Measurements from ENCODE around the gene CFL2. TPM values are rescaled to one million over a fixed set of nuclear protein-coding genes. Genes with fewer than 3 reads are reported as not detected.

Gene CFL2
- 36.5 TPM for polyA plus RNA-seq (2012; ENCODE audit: insufficient read length, low read depth)

GRCh38 chr14:34714320-34715126, at the start of gene CFL2:
Gene CFL2 (minus strand): TSS chr14:34714593. CDS start chr14:34714540, 53 bp downstream.
- TF ChIP-seq TAF1 (IDR thresholded peaks at IDR 0.05; ENCODE audit: borderline replicate concordance, insufficient read depth, low read length) (0 out of 2 replicates have a peak, but pooled peaks have one; percentile 47), POLR2AphosphoS5 (IDR thresholded peaks at IDR 0.05; ENCODE audit: low read depth, low read length) (peak; percentile 46; the same call in 1 of the 2 replicates), FOXP2 (optimal IDR thresholded peaks at IDR 0.05; ENCODE audit: borderline replicate concordance, extremely low read depth, extremely low read length, insufficient read depth) (no peak)

GRCh38 chr14:34755215-34755614, 40.8 kb upstream of the CFL2 start:
- TF ChIP-seq FOXP2 (optimal IDR thresholded peaks at IDR 0.05; ENCODE audit: borderline replicate concordance, extremely low read depth, extremely low read length, insufficient read depth) = no peak
- TF ChIP-seq POLR2AphosphoS5 (IDR thresholded peaks at IDR 0.05; ENCODE audit: low read depth, low read length) = no peak
- TF ChIP-seq TAF1 (IDR thresholded peaks at IDR 0.05; ENCODE audit: borderline replicate concordance, insufficient read depth, low read length) = no peak
- TF ChIP-seq SIN3A (IDR thresholded peaks at IDR 0.05; ENCODE audit: borderline replicate concordance, insufficient read depth, low read length) = no peak
- TF ChIP-seq REST (IDR thresholded peaks at IDR 0.05; ENCODE audit: insufficient read depth in 1 of 2, low read depth in 2 of 2, low read length in 2 of 2) = no peak

GRCh38 chr14:34754687-34755086, 40.3 kb upstream of the CFL2 start:
- no peak for TF ChIP-seq REST (IDR thresholded peaks at IDR 0.05; ENCODE audit: insufficient read depth in 1 of 2, low read depth in 2 of 2, low read length in 2 of 2)
- TF ChIP-seq POLR2AphosphoS5 (IDR thresholded peaks at IDR 0.05; ENCODE audit: low read depth, low read length) = no peak
- no peak for TF ChIP-seq SIN3A (IDR thresholded peaks at IDR 0.05; ENCODE audit: borderline replicate concordance, insufficient read depth, low read length)
- no peak for TF ChIP-seq FOXP2 (optimal IDR thresholded peaks at IDR 0.05; ENCODE audit: borderline replicate concordance, extremely low read depth, extremely low read length, insufficient read depth)
- TF ChIP-seq TAF1 (IDR thresholded peaks at IDR 0.05; ENCODE audit: borderline replicate concordance, insufficient read depth, low read length) = no peak

- TF ChIP-seq TAF1 (IDR thresholded peaks at IDR 0.05; ENCODE audit: borderline replicate concordance, insufficient read depth, low read length) = no peak
- no peak for TF ChIP-seq POLR2AphosphoS5 (IDR thresholded peaks at IDR 0.05; ENCODE audit: low read depth, low read length)
- TF ChIP-seq FOXP2 (optimal IDR thresholded peaks at IDR 0.05; ENCODE audit: borderline replicate concordance, extremely low read depth, extremely low read length, insufficient read depth) = no peak
- TF ChIP-seq REST (IDR thresholded peaks at IDR 0.05; ENCODE audit: insufficient read depth in 1 of 2, low read depth in 2 of 2, low read length in 2 of 2) = no peak
- TF ChIP-seq SIN3A (IDR thresholded peaks at IDR 0.05; ENCODE audit: borderline replicate concordance, insufficient read depth, low read length) = no peak
Observed at GRCh38 chr14:34750670-34751069, 36.3 kb upstream of the CFL2 start.

- TF ChIP-seq FOXP2 (optimal IDR thresholded peaks at IDR 0.05; ENCODE audit: borderline replicate concordance, extremely low read depth, extremely low read length, insufficient read depth) (no peak), POLR2AphosphoS5 (IDR thresholded peaks at IDR 0.05; ENCODE audit: low read depth, low read length) (no peak), SIN3A (IDR thresholded peaks at IDR 0.05; ENCODE audit: borderline replicate concordance, insufficient read depth, low read length) (no peak), TAF1 (IDR thresholded peaks at IDR 0.05; ENCODE audit: borderline replicate concordance, insufficient read depth, low read length) (no peak), REST (IDR thresholded peaks at IDR 0.05; ENCODE audit: insufficient read depth in 1 of 2, low read depth in 2 of 2, low read length in 2 of 2) (no peak)
Observed at GRCh38 chr14:34750233-34750632, 35.8 kb upstream of the CFL2 start.
